ENCODE data around the gene SYCP2. TPM values are rescaled to one million over a fixed set of nuclear protein-coding genes. Genes with fewer than 3 reads are reported as not detected.

Gene SYCP2
- polyA plus RNA-seq, 1 of the 3 experiments (the other 2 are of a cell fraction): 0.76 TPM

- Histone ChIP-seq H3K9ac (no peak overlapping the region), H3K79me2 (ENCODE audit: insufficient read depth) (no peaks in the 10 kb centered on the region), H2AFZ (ENCODE audit: low read depth) (no peak overlapping the region), H3K4me3 (ENCODE audit: low read depth in 2 of 2, low read length in 1 of 2) (no peak overlapping the region), H3K27ac (ENCODE audit: low read depth in 2 of 2, low read length in 1 of 2) (no peak overlapping the region), H3K27me3 (ENCODE audit: insufficient read depth) (no peaks in the 10 kb centered on the region), H3K4me2 (no peak overlapping the region), H4K20me1 (ENCODE audit: insufficient read depth) (no peaks in the 10 kb centered on the region), H3K9me3 (no peaks in the 10 kb centered on the region), H3K4me1 (ENCODE audit: control insufficient read depth in 1 of 2, insufficient read depth in 2 of 2, low read depth in 1 of 2, low read length in 1 of 2) (no peaks in the 10 kb centered on the region; a peak in 1 of 4 replicates), H3K36me3 (replicated peaks in 1 of 2; ENCODE audit: control insufficient read depth in 1 of 2, insufficient read depth in 2 of 2, low read length in 1 of 2) (no peaks in the 10 kb centered on the region), H3K9me2 (no peaks in the 10 kb centered on the region; the same call in 1 of the 2 replicates), H3F3A (replicated peaks; ENCODE audit: insufficient read depth) (no peaks in the 10 kb centered on the region)
- no peak for DNase-seq
- TF ChIP-seq, protein P1, sequence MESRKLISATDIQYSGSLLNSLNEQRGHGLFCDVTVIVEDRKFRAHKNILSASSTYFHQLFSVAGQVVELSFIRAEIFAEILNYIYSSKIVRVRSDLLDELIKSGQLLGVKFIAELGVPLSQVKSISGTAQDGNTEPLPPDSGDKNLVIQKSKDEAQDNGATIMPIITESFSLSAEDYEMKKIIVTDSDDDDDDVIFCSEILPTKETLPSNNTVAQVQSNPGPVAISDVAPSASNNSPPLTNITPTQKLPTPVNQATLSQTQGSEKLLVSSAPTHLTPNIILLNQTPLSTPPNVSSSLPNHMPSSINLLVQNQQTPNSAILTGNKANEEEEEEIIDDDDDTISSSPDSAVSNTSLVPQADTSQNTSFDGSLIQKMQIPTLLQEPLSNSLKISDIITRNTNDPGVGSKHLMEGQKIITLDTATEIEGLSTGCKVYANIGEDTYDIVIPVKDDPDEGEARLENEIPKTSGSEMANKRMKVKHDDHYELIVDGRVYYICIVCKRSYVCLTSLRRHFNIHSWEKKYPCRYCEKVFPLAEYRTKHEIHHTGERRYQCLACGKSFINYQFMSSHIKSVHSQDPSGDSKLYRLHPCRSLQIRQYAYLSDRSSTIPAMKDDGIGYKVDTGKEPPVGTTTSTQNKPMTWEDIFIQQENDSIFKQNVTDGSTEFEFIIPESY (IDR thresholded peaks at IDR 0.05; ENCODE audit: borderline replicate concordance, low read depth): no peak
- no peak for TF ChIP-seq POLR2AphosphoS5 (IDR thresholded peaks at IDR 0.05; ENCODE audit: low read depth, low read length)
- TF ChIP-seq JUND (IDR thresholded peaks at IDR 0.05): no peak
- TF ChIP-seq RAD21 (IDR thresholded peaks at IDR 0.05; ENCODE audit: low read length): no peak
- TF ChIP-seq EZH2phosphoT487 (IDR thresholded peaks at IDR 0.05; ENCODE audit: borderline replicate concordance, low read depth): no peak
- TF ChIP-seq YY1 (IDR thresholded peaks at IDR 0.05; ENCODE audit: low read depth): no peak
- TF ChIP-seq SIN3A (IDR thresholded peaks at IDR 0.05; ENCODE audit: borderline replicate concordance, low read depth, low read length): no peak
- no peak for TF ChIP-seq FOXJ3 (CRISPR knock-in tag; IDR thresholded peaks at IDR 0.05)
- TF ChIP-seq REST (IDR thresholded peaks at IDR 0.05; ENCODE audit: low read depth, low read length): no peak
- no peak for TF ChIP-seq CHD2 (IDR thresholded peaks at IDR 0.05; ENCODE audit: low read length, partially characterized antibody)
- TF ChIP-seq RFX5 (IDR thresholded peaks at IDR 0.05; ENCODE audit: low read length): no peak
- TF ChIP-seq RXRA (IDR thresholded peaks at IDR 0.05; ENCODE audit: borderline replicate concordance, low read depth): no peak
- TF ChIP-seq USF2 (IDR thresholded peaks at IDR 0.05; ENCODE audit: borderline replicate concordance, low read depth, low read length): no peak
- no peak for TF ChIP-seq MXI1 (IDR thresholded peaks at IDR 0.05; ENCODE audit: low read depth, low read length)
- TF ChIP-seq FOSL2 (IDR thresholded peaks at IDR 0.05; ENCODE audit: borderline replicate concordance, low read depth): no peak
- no peak for TF ChIP-seq NRF1 (IDR thresholded peaks at IDR 0.05; ENCODE audit: low read depth, low read length)
- no peak for TF ChIP-seq TEAD4 (IDR thresholded peaks at IDR 0.05; ENCODE audit: borderline replicate concordance, insufficient read depth)
- TF ChIP-seq FOXM1 (IDR thresholded peaks at IDR 0.05; ENCODE audit: low read depth): no peak
- no peak for TF ChIP-seq IRF3 (IDR thresholded peaks at IDR 0.05; ENCODE audit: low read depth, low read length)
- POLR2A ChIA-PET: no interaction called here
- 59% methylated on average over 1 of the region's 1 CpG for WGBS (ENCODE audit: low lambda C conversion rate)
- CTCF ChIA-PET: interaction anchor here (1.2 to 2.2 kb wide), 2 partner anchors 9 to 75 kb away, joined by 4 to 12 read pairs; partner anchors contain the start of gene SYCP2
Measured at GRCh38 chr20:59925359-59925758, 8.1 kb downstream of the SYCP2 start.
